Pancreas (tissue), 10 donors: Measurements from ENCODE around the gene CCL4. TPM values are rescaled to one million over a fixed set of nuclear protein-coding genes. Genes with fewer than 3 reads are reported as not detected.
A peak's percentile ranks its signal among the peaks of the same experiment; 100 is the strongest.

Experiments
- ATAC-seq, 4 donors: fragments of 200-7000 bp; cut with Tn5 transposase; one replicate each; pipeline versions ENCODE4 v1.8.0 to v1.9.1; 2020; ENCODE audit warnings: mild to moderate bottlenecking in 4 of 4, moderate library complexity in 4 of 4
- DNase-seq, 6 donors: peaks; one replicate each; pipeline ENCODE4 v3.0.0-alpha.2; 2020
- FAIRE-seq: peaks from 2 replicates; lab custom pipeline; 2012; peaks lifted over from hg19 to GRCh38; lab: Jason Lieb, UNC
- H3K27ac ChIP-seq, 4 donors: fragments of 200-600 bp; sonication (generic); 1 replicate in 3 of 4; 2 replicates in 1 of 4; pipeline versions ENCODE4 v1.5.0 to v1.8.0; 2020
- H3K27me3 ChIP-seq, 4 donors: fragments of 200-600 bp; one replicate each; pipeline ENCODE4 v1.8.0; 2021
- H3K36me3 ChIP-seq, 3 donors: fragments of 200-600 bp; sonication (generic) in 1 of 3; one replicate each; pipeline versions ENCODE4 v1.5.0 to v1.8.0; 2020 to 2021
- H3K4me1 ChIP-seq, 3 donors: fragments of 200-600 bp; one replicate each; pipeline ENCODE4 v1.8.0; 2021
- H3K4me3 ChIP-seq, 4 donors: fragments of 200-600 bp; sonication (generic) in 2 of 4; one replicate each; pipeline versions ENCODE4 v1.5.0 to v1.8.0; 2020 to 2021
- H3K9me3 ChIP-seq, 4 donors: fragments of 200-600 bp; one replicate each; pipeline ENCODE4 v1.8.0; 2021
- CTCF ChIP-seq, 4 donors: fragments of 200-600 bp; sonication (generic) in 3 of 4; IDR thresholded peaks; one replicate each; pipeline versions ENCODE4 v1.5.0 to v1.8.0; 2021; ENCODE audit warnings: antibody characterized with exemption in 4 of 4
- WGBS, 2 donors: extraction: QIAGEN DNeasy Blood & Tissue Kit; methylation state at CpG; one replicate each; pipeline ENCODE4 v1.1.7; 2013; 5-methylcytosine and 5-hydroxymethylcytosine counted together
- intact Hi-C, 3 donors: fragments of 100-400 bp; cut with DNase I; formaldehyde crosslinking; loops; one replicate each; pipeline versions ENCODE4 v1.11.1 to v1.14.2; 2022
- polyA plus RNA-seq, 2 donors: library from polyadenylated mRNA; stranded (reverse); fragments of 200-250 nt; gene quantifications; one replicate each; pipeline ENCODE4 v1.2.3, GENCODE V29; 2013
- total RNA-seq, 6 donors: library from RNA; stranded (reverse); fragmentation: NEBNext Ultra II Directional in 4 of 6; extraction: Animal tissue kit (Norgen Biotek cat#: 25700) in 4 of 6; gene quantifications; one replicate each; pipeline versions ENCODE4 v1.2.1 to v1.2.4, GENCODE V29; 2021 to 2023
- donor health status: healthy with polysubstance abuse.
- donor health status: DM: no; HTN: no; CAD: no; lungs with moderate emphysema.
- donor health status: DM: no; HTN: no; CAD: no.
- donor health status: control.
- donor health status: control.
- donor health status: Bipolar disorder and iron deficiency.
- donor health status: DM: yes; HTN: yes; CAD: no.
- donor health status: DM: no; HTN: no; CAD: no.
- donor health status: DM: no; HTN: no; CAD: no.
- donor health status: DM: yes; HTN: yes; CAD: no.

The CCL4 gene
- total and polyA plus RNA-seq, 8 donors, result 0.28 to 2.0 (median 1.2) TPM

GRCh38 chr17:36124879-36125824 is 21.5 kb downstream of the CCL4 start:
- ATAC-seq, result no peak
- no peaks in the 10 kb centered on the region for H3K27me3 ChIP-seq
- H3K9me3 ChIP-seq, result no peaks in the 10 kb centered on the region
- peak in 1 of 6 donors; percentile 68 for DNase-seq
- H3K27ac ChIP-seq, result no peak overlapping the region
- 77 to 79% methylated on average over 9 of the region's 9 CpGs for WGBS, 2 donors
- no peak for FAIRE-seq
- H3K4me3 ChIP-seq, result no peak overlapping the region
- no peak for TF ChIP-seq CTCF (IDR thresholded peaks at IDR 0.05)
- intact Hi-C loops, result loop anchor here in 1 of 3 donors (5.0 kb wide), 1 partner anchor 57 kb away; no protein-coding TSS in a partner anchor
- H3K36me3 ChIP-seq, result no peaks in the 10 kb centered on the region
- no peaks in the 10 kb centered on the region for H3K4me1 ChIP-seq

- no peak for FAIRE-seq
- 57 to 65% methylated on average over 7 of the region's 7 CpGs for WGBS, 2 donors
- DNase-seq, result no peak
- H3K27ac ChIP-seq, result no peak overlapping the region
- H3K36me3 ChIP-seq, result no peaks in the 10 kb centered on the region
- no peaks in the 10 kb centered on the region for H3K27me3 ChIP-seq
- no peaks in the 10 kb centered on the region for H3K4me1 ChIP-seq
- TF ChIP-seq CTCF (IDR thresholded peaks at IDR 0.05), result no peak
- ATAC-seq, result no peak
- no peaks in the 10 kb centered on the region for H3K9me3 ChIP-seq
- intact Hi-C loops, result no loop called here
- H3K4me3 ChIP-seq, result no peak overlapping the region
Measured at GRCh38 chr17:36127199-36127893, 23.7 kb downstream of the CCL4 start.

GRCh38 chr17:36127911-36128310 is 24.3 kb downstream of the CCL4 start:
- Histone ChIP-seq H3K4me1 (no peaks in the 10 kb centered on the region), H3K9me3 (no peaks in the 10 kb centered on the region), H3K36me3 (no peaks in the 10 kb centered on the region), H3K27ac (no peak overlapping the region), H3K27me3 (no peaks in the 10 kb centered on the region), H3K4me3 (no peak overlapping the region)
- WGBS, 2 donors, result 66 to 76% methylated on average over 6 of the region's 6 CpGs
- intact Hi-C loops, result no loop called here
- TF ChIP-seq CTCF (IDR thresholded peaks at IDR 0.05), result no peak
- ATAC-seq (peak in 2 of 4 donors; percentile 27 to 57), DNase-seq (no peak), FAIRE-seq (no peak)

- Histone ChIP-seq H3K9me3 (no peaks in the 10 kb centered on the region), H3K27ac (no peak overlapping the region), H3K36me3 (no peaks in the 10 kb centered on the region), H3K4me1 (no peaks in the 10 kb centered on the region), H3K4me3 (no peak overlapping the region), H3K27me3 (no peaks in the 10 kb centered on the region)
- no peak for ATAC-seq
- 44 to 45% methylated on average over 4 of the region's 4 CpGs for WGBS, 2 donors
- TF ChIP-seq CTCF (IDR thresholded peaks at IDR 0.05), result no peak
- DNase-seq, result no peak
- intact Hi-C loops, result no loop called here
- FAIRE-seq, result no peak
Measured at GRCh38 chr17:36128411-36128978, 24.9 kb downstream of the CCL4 start.
